Effector memory CD4-positive, alpha-beta T cell (primary cell): Measurements from ENCODE around the gene RGMB.
"Not testable (repeated sequence)": the region's sequence is repeated elsewhere in the genome, so short reads cannot be mapped to it uniquely, and the experiment has no call there.

Experiments used
- DNase-seq, 3 donors: peaks; one replicate each; pipeline ENCODE4 v3.0.0-alpha.2; 2020
- H3K27ac ChIP-seq: 2 replicates; pipeline ENCODE4 v1.7.0; 2013; ENCODE audit warnings: mild to moderate bottlenecking, low read length, moderate library complexity; ENCODE audit not compliant: insufficient read depth, poor library complexity, severe bottlenecking
- H3K27me3 ChIP-seq: replicated peaks from 2 replicates; pipeline ENCODE4 v1.7.0; 2013; ENCODE audit warnings: mild to moderate bottlenecking, low read length; ENCODE audit not compliant: insufficient read depth, control insufficient read depth, poor library complexity, severe bottlenecking
- H3K36me3 ChIP-seq: 2 replicates; pipeline ENCODE4 v1.7.0; 2013; ENCODE audit warnings: mild to moderate bottlenecking, low read length, moderate library complexity; ENCODE audit not compliant: control insufficient read depth, insufficient read depth
- H3K4me1 ChIP-seq: 2 replicates; pipeline ENCODE4 v1.7.0; 2013; ENCODE audit warnings: low read length, mild to moderate bottlenecking; ENCODE audit not compliant: control insufficient read depth, insufficient read depth, poor library complexity, severe bottlenecking
- H3K4me3 ChIP-seq: 2 replicates; pipeline ENCODE4 v1.7.0; 2013; ENCODE audit warnings: low read length, low read depth, mild to moderate bottlenecking; ENCODE audit not compliant: insufficient read depth, poor library complexity, severe bottlenecking
- H3K9me3 ChIP-seq: 2 replicates; pipeline ENCODE4 v1.7.0; 2013; ENCODE audit warnings: mild to moderate bottlenecking, low read length, moderate library complexity; ENCODE audit not compliant: control insufficient read depth

RGMB gene

GRCh38 chr5:98742396-98743073 lies 30.9 kb upstream of the RGMB start:
- no peak for DNase-seq
- H3K27ac ChIP-seq: no peak overlapping the region
- H3K4me3 ChIP-seq: no peak overlapping the region
- no peaks in the 10 kb centered on the region for H3K9me3 ChIP-seq
- no peaks in the 10 kb centered on the region for H3K27me3 ChIP-seq
- H3K4me1 ChIP-seq: no peaks in the 10 kb centered on the region
- no peaks in the 10 kb centered on the region for H3K36me3 ChIP-seq

- H3K4me1 ChIP-seq, H3K27ac ChIP-seq, H3K36me3 ChIP-seq, H3K27me3 ChIP-seq, H3K4me3 ChIP-seq, DNase-seq, H3K9me3 ChIP-seq: not testable (repeated sequence)
Observed at GRCh38 chr5:98748259-98748658, 25.2 kb upstream of the RGMB start.

DNA sequence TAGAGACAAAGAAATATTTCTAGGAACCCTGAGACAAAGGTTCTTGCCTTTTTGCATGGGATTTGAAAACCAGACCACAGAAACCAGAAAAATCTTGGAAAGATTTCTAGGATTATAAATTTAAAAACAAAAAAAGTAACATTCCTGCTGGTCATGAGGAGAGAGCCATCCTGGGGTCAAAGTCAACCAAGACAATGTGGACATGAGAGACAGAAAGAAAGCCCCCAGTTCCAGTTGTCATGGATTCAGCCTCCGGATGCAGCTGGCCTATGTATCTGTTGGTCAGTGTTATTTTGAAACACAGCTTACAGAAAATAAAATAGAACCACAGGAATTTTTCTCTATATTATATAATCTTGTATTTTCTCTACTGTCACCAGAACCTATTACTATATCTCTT lies 24.4 kb upstream of the RGMB start:
- Histone ChIP-seq H3K4me1 (no peaks in the 10 kb centered on the region), H3K4me3 (no peak overlapping the region), H3K27me3 (no peaks in the 10 kb centered on the region), H3K27ac (no peak overlapping the region), H3K36me3 (no peaks in the 10 kb centered on the region), H3K9me3 (no peaks in the 10 kb centered on the region)
- no peak for DNase-seq

DNA sequence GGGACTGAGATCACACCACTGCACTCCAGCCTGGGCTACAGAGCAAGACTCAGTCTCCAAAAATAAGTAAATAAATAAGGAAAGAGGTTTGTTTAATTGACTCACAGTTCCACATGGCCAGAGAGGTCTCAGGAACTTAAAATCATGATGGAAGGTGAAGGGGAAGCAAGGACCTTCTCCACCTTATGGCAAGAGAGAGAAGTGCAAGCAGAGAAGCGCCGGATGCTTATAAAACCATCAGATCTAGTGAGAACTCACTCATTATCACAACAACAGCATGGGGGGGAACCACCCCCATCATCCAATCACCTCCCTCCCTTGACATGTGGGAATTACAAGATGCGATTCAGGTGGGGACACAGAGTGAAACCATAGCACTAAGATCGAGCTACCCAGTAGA lies 22.8 kb upstream of the RGMB start:
- Histone ChIP-seq H3K27me3 (no peaks in the 10 kb centered on the region), H3K27ac (no peak overlapping the region), H3K4me3 (no peak overlapping the region), H3K4me1 (no peaks in the 10 kb centered on the region), H3K9me3 (no peaks in the 10 kb centered on the region), H3K36me3 (no peaks in the 10 kb centered on the region)
- no peak for DNase-seq

DNA sequence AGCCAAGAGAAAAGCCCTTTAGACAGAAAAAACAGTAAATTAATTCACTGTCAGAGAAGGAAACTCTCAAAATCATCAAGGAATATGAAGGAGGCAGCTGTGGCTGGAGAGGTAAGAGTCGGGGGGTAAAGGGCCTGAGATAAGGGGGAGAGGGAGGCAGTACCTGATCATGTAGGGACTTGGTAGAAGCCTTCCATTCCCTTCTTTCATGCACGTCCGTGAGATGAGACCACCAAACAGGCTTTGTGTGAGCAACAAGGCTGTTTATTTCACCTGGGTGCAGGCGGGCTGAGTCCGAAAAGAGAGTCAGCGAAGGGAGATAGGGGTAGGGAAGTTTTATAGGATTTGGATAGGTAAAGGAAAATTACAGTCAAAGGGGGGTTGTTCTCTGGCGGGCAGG lies 21.1 kb upstream of the RGMB start:
- H3K27ac ChIP-seq, H3K4me3 ChIP-seq, H3K27me3 ChIP-seq, H3K4me1 ChIP-seq, H3K36me3 ChIP-seq, DNase-seq, H3K9me3 ChIP-seq: not testable (repeated sequence)

DNA sequence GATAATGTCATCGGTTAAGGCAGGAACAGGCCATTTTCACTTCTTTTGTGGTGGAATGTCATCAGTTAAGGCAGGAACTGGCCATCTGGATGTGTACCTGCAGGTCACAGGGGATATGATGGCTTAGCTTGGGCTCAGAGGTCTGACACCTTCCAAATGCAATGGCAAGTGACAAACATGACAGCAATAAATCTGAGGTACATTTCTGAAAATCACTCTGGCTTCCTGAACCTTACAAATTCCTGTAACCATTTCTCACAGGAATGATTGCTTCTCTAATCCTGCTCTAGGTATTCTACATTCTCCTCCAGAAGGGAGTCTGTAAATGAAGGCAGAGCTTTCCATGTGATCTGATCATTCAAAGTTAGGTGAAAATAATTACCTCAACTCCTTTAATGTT lies 20.7 kb upstream of the RGMB start:
- not testable (repeated sequence) for H3K27ac ChIP-seq, H3K9me3 ChIP-seq, DNase-seq, H3K4me1 ChIP-seq, H3K36me3 ChIP-seq, H3K4me3 ChIP-seq, H3K27me3 ChIP-seq

GRCh38 chr5:98753507-98753906 lies 20.0 kb upstream of the RGMB start:
- no peak for DNase-seq
- H3K4me1 ChIP-seq: no peaks in the 10 kb centered on the region
- H3K27me3 ChIP-seq: no peaks in the 10 kb centered on the region
- no peak overlapping the region for H3K27ac ChIP-seq
- H3K9me3 ChIP-seq: no peaks in the 10 kb centered on the region
- no peak overlapping the region for H3K4me3 ChIP-seq
- H3K36me3 ChIP-seq: no peaks in the 10 kb centered on the region

- Histone ChIP-seq H3K27ac (no peak overlapping the region), H3K9me3 (no peaks in the 10 kb centered on the region), H3K4me3 (no peak overlapping the region), H3K4me1 (no peaks in the 10 kb centered on the region), H3K27me3 (no peaks in the 10 kb centered on the region), H3K36me3 (no peaks in the 10 kb centered on the region)
- DNase-seq: no peak
Observed at GRCh38 chr5:98755406-98755805, 18.1 kb upstream of the RGMB start.

GRCh38 chr5:98757978-98758377 lies 15.5 kb upstream of the RGMB start:
- Histone ChIP-seq H3K4me3 (no peak overlapping the region), H3K27ac (no peak overlapping the region), H3K36me3 (no peaks in the 10 kb centered on the region), H3K9me3 (no peaks in the 10 kb centered on the region), H3K27me3 (no peaks in the 10 kb centered on the region), H3K4me1 (no peaks in the 10 kb centered on the region)
- no peak for DNase-seq

DNA sequence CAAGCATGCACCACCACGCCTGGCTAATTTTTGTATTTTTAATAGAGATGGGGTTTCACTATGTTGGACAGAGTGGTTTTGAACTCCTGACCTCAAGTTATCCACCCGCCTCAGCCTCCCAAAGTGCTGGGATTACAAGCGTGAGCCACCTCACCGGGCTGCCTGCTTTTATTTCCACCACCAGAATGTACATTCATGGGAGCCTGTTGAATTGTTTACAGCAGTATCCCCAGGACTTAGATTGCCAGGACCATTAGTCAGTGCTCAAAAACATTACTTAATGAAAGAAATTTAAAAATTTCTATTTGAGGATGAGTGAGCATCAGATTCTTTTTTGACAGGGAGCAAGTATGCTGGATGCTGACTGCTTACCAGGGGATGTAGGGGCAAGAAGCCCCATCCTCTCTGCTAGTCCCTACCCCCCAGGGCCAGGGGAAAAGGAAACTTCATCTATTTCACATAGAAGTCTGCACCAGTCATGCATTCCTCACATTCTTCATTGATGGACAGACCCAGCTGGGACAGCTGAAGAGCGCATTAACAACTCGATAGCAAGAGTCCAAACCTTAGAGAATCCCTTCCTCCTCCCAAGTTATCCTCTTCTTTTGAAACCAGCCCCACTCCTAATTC lies 10.3 kb upstream of the RGMB start:
- Histone ChIP-seq H3K27me3 (peaks cover 6% of the 10 kb centered on the region), H3K27ac (no peak overlapping the region), H3K4me1 (peaks cover 2% of the 10 kb centered on the region), H3K36me3 (no peaks in the 10 kb centered on the region), H3K4me3 (no peak overlapping the region), H3K9me3 (no peaks in the 10 kb centered on the region)
- no peak for DNase-seq
